GM21825 (cell line): ENCODE results near the gene RHBDD3.
"Not testable (repeated sequence)": the region's sequence is repeated elsewhere in the genome, so short reads cannot be mapped to it uniquely, and the experiment has no call there.

Source experiments
- ATAC-seq: cut with Tn5 transposase; IDR thresholded peaks from one replicate; pipeline ENCODE4 v1.9.1; 2021; ENCODE audit warnings: mild to moderate bottlenecking, moderate library complexity; ENCODE audit not compliant: unreplicated experiment

RHBDD3 gene

DNA sequence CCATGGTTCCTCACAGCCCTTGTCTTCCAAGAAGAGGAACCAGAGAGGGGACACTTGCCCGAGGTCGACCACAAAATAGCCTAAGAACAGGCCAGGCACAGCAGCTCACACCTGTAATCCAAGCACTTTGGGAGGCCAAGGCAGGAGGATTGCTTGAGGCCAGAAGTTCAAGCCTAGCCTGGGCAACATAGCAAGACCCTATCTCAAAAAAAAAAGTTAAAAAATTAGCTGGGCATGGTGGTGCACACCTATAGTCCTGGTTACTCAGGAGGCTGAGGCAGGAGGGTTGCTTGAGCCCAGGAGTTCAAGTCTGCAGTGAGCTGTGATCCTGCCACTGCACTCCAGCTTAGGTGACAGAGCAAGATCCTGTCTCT is 48.4 kb downstream of the RHBDD3 start:
- not testable (repeated sequence) for ATAC-seq

DNA sequence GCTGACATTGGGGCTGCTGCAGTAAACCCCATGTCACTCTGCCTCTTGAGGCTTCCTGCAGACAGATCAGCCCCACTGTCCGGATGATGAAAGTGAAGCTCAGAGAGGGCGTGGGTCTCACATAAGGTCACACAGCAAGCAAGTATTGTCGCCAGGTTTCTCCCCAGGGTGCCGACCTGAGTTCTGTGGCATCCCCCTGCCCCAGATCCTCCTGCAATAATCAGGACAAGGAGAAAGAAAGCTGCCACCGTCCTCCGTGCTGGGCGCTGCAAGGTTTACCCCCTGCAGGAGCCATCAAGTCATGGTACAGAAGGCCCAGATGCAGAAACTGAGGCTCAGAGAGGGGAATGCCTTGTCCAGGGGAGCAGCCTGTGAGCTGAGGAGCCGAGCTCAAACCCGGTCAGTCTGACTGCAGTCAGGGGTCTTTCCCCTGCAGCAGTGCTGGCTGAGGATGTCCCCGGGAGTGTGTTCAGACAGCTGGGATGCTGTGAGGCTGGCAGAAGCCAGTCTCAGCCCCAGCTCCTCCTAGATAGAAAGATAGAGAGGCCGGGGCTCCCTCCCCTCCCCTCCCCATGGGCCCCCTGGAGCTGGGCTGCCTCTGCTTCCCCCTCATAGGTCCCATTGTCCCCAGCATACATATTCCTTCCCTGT is 48.9 kb downstream of the RHBDD3 start:
- ATAC-seq = no peak

GRCh38 chr22:29217827-29218757 is 49.7 kb downstream of the RHBDD3 start:
- ATAC-seq = no peak

DNA sequence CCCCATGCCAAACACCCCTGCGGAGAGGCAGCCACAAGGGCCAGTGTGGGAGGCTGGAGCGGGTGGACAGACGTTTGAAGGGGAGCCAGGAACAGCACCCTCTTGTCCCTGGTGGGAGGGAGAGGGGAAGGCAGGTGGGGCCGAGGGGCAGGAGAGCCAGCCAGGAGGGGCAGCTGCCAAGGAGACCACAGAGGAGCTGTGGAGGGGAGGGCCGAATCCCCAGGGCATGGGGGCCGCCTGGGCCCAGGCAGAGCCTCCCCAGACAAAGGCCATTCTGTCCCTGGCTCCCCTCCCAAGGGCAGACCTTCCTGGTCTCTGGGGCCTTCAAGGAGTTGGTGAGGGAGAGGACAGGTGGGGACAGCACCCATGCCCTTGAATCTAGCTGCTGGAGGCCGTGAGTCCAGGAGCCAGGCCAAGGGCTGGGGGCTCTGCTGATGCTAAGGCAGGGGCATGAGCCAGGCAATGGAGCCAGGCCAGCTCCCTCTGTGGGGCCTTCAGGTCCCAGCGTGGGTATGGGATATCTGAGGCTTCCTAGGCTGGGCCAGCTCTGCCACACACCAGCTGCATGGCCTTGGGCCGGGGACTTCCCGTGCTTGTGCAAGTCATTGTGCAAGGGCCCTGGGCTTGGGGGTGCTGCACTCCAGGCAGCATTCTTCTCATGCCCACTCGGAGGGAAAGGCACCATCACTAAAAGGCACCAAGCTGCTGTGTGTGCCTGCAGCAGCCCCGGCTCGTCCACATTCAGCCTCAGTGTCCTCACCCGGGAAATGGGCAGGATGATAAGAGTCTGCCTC is 50.7 kb downstream of the RHBDD3 start:
- ATAC-seq = no peak

- no peak for ATAC-seq
Measured at GRCh38 chr22:29216011-29216872, 51.5 kb downstream of the RHBDD3 start.

DNA sequence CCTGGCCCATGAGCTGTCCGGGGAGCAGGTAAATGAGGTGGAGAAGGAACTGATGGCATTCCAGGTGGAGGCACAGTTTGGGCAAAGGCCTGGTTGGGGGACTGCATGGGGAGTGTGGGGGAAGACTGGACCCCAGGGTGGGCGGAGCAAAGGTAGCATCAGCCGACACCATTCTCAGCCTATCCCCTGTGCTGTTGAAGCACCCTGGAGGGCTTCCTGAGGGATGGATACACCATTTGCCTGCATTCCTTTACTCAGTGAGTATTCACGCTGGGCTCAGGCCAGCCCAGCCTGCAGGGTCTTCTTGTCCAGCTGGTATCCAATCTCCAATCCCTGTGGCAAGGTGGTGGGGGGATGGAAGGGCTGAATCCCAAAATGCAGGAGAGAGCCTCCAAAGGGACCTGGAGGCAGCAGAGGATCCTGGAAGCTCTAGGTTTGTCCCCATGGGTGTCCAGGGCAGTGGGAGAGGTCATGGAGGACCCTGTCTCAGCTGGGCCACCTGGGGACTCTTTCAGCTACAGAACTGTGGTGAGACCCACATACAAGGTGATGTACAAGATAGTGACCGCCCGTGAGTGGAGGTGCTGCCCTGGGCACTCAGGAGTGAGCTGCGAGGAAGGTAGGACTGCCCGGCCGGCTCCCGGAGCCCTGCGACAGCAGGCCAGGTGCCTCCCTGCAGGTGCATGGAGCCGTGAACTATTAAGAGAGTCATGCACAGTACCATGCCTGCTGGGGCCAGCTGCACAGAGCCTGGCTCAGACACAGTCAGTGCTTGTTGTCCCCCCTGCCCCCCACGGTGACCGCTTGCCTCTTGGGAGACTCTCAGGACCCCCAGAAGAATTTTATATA is 52.5 kb downstream of the RHBDD3 start:
- no peak for ATAC-seq

- ATAC-seq = no peak
Measured at GRCh38 chr22:29214232-29214631, 53.5 kb downstream of the RHBDD3 start.

GRCh38 chr22:29213493-29213892 is 54.3 kb downstream of the RHBDD3 start:
- ATAC-seq = no peak

DNA sequence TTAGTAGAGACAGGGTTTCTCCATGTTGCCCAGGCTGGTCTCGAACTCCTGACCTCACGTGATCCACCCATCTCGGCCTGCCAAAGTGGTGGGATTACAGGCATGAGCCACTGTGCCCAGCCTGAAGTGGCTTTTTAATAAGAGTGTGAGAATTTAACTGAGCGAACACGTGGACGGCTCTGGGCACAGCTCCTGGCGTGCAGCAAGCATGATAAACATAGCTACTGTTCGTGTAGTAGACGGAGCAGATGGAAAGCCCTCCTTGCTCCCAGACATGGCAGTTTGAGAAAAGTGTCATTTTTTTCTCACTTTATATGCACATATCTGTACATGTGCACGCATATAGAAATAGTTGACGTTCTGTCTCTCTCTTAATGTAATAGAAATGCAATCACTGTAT is 55.0 kb downstream of the RHBDD3 start:
- no peak for ATAC-seq

- no peak for ATAC-seq
Measured at GRCh38 chr22:29211466-29211865, 56.3 kb downstream of the RHBDD3 start.

- no peak for ATAC-seq
Measured at GRCh38 chr22:29211066-29211465, 56.7 kb downstream of the RHBDD3 start.
